HepG2 (cell line): ENCODE data around the gene TRAPPC12. TPM values are rescaled to one million over a fixed set of nuclear protein-coding genes. Genes with fewer than 3 reads are reported as not detected.

Source experiments
- GMEB2 ChIP-seq: IDR thresholded peaks from 2 replicates; pipeline ENCODE4 v1.6.1; 2016; ENCODE audit warnings: missing biosample characterization, missing genetic modification reagents, low read depth
- HOXA9 ChIP-seq: sonication (generic); formaldehyde crosslinking; IDR thresholded peaks from 2 replicates; pipeline ENCODE4 v1.8.1; 2022; ENCODE audit warnings: missing genetic modification reagents, mild to moderate bottlenecking, moderate library complexity, borderline replicate concordance
- ISL2 ChIP-seq: sonication (generic); formaldehyde crosslinking; IDR thresholded peaks from 2 replicates; pipeline ENCODE4 v1.5.0; 2020; ENCODE audit warnings: missing genetic modification reagents
- KDM5A ChIP-seq: fragments of 200-600 bp; sonication (generic); IDR thresholded peaks from 2 replicates; pipeline ENCODE4 v1.7.0; 2018; ENCODE audit warnings: antibody characterized with exemption, mild to moderate bottlenecking, low read length, borderline replicate concordance
- MYNN ChIP-seq: sonication (generic); formaldehyde crosslinking; IDR thresholded peaks from 2 replicates; pipeline ENCODE4 v1.4.0; 2020; ENCODE audit warnings: mild to moderate bottlenecking, low read depth, missing genetic modification reagents
- NR2F6 ChIP-seq, 2 experiments: IDR thresholded peaks; 2 replicates each; pipeline ENCODE4 v1.6.1; 2016; ENCODE audit warnings: antibody characterized with exemption in 1 of 2, mild to moderate bottlenecking in 1 of 2
- PLSCR1 ChIP-seq: sonication (generic); formaldehyde crosslinking; IDR thresholded peaks from 2 replicates; pipeline ENCODE4 v1.5.0; 2020; ENCODE audit warnings: missing genetic modification reagents, mild to moderate bottlenecking, borderline replicate concordance
- SIN3A ChIP-seq: IDR thresholded peaks from 2 replicates; pipeline ENCODE4 v1.6.1; 2011; ENCODE audit warnings: low read depth, mild to moderate bottlenecking, control low read depth, low read length, borderline replicate concordance
- SIN3B ChIP-seq: fragments of 150-350 bp; IDR thresholded peaks from 2 replicates; pipeline ENCODE4 v1.6.1; 2014; ENCODE audit warnings: low read length
- STAT6 ChIP-seq: sonication (generic); formaldehyde crosslinking; IDR thresholded peaks from 2 replicates; pipeline ENCODE4 v1.4.0; 2020; ENCODE audit warnings: missing genetic modification reagents, mild to moderate bottlenecking, borderline replicate concordance
- ZKSCAN8 ChIP-seq: IDR thresholded peaks from 2 replicates; pipeline ENCODE4 v1.6.1; 2016; ENCODE audit warnings: borderline replicate concordance, missing genetic modification reagents, missing compliant biosample characterization
- ZNF260 ChIP-seq: sonication (generic); formaldehyde crosslinking; IDR thresholded peaks from 2 replicates; pipeline ENCODE4 v1.4.0; 2020; ENCODE audit warnings: missing genetic modification reagents, low read depth, mild to moderate bottlenecking, borderline replicate concordance
- ZNF263 ChIP-seq: sonication (generic); formaldehyde crosslinking; IDR thresholded peaks from 2 replicates; pipeline ENCODE4 v1.4.0; 2020; ENCODE audit warnings: missing genetic modification reagents
- ZNF296 ChIP-seq: sonication (generic); formaldehyde crosslinking; conservative IDR thresholded peaks from 2 replicates; pipeline ENCODE4 v1.5.0; 2020; ENCODE audit warnings: mild to moderate bottlenecking, missing genetic modification reagents
- ZNF468 ChIP-seq: sonication (generic); formaldehyde crosslinking; IDR thresholded peaks from 2 replicates; pipeline ENCODE4 v1.8.0; 2022; ENCODE audit warnings: mild to moderate bottlenecking, moderate library complexity, missing genetic modification reagents
- ZNF512B ChIP-seq: sonication (generic); formaldehyde crosslinking; IDR thresholded peaks from 2 replicates; pipeline ENCODE4 v1.5.1; 2020; ENCODE audit warnings: missing genetic modification reagents, mild to moderate bottlenecking, borderline replicate concordance
- polyA plus RNA-seq, 8 experiments: library from polyadenylated mRNA; depleted of rRNA in 3 of 8; stranded (reverse) in 7 of 8; unstranded in 1 of 8; fragments of >200 nt; fragmentation: Illumina TruSeq in 4 of 8; extraction: Trizol in 4 of 8; gene quantifications; 2 replicates each; pipeline versions ENCODE4 v1.2.1 to v1.2.3, GENCODE V29; 2011 to 2016; ENCODE audit warnings: low read depth in 4 of 8, missing spikeins in 1 of 8, mixed read lengths in 1 of 8; ENCODE audit not compliant: insufficient read depth in 1 of 8
- total RNA-seq, 5 experiments: library from RNA; depleted of rRNA; stranded (reverse); fragments of >200 nt; fragmentation: Illumina TruSeq; extraction: Trizol; gene quantifications; 2 replicates each; pipeline ENCODE4 v1.2.3, GENCODE V29; 2016; ENCODE audit warnings: low read depth in 1 of 5

The TRAPPC12 gene
- total and polyA plus RNA-seq, 2 of the 13 experiments (the other 11 are each of a cell fraction or from before 2014, with no cell fraction given), result 46.4 to 97.7 TPM

- TF ChIP-seq STAT6 (CRISPR knock-in tag), result no peak
- 0 out of 2 replicates have a peak, but pooled peaks have one; percentile 56 for TF ChIP-seq ZNF512B (CRISPR knock-in tag)
- TF ChIP-seq MYNN (CRISPR knock-in tag), result no peak
- no peak for TF ChIP-seq ZNF263 (CRISPR knock-in tag)
- peak; percentile 63 for TF ChIP-seq KDM5A
- TF ChIP-seq SIN3B, result no peak; the same call in 1 of the 2 replicates
- TF ChIP-seq NR2F6 (IDR thresholded peaks at IDR 0.05), result no peak
- no peak for TF ChIP-seq NR2F6 (CRISPR knock-in tag; IDR thresholded peaks at IDR 0.05)
- no peak for TF ChIP-seq GMEB2
- TF ChIP-seq ISL2, result no peak
- no peak for TF ChIP-seq ZNF468 (CRISPR knock-in tag)
- TF ChIP-seq ZKSCAN8 (CRISPR knock-in tag), result no peak
- TF ChIP-seq HOXA9 (CRISPR knock-in tag), result no peak; the same call in 1 of the 2 replicates
- TF ChIP-seq PLSCR1 (CRISPR knock-in tag), result no peak
- TF ChIP-seq ZNF296, result no peak
- 0 out of 2 replicates have a peak, but pooled peaks have one; percentile 25 for TF ChIP-seq SIN3A
- no peak for TF ChIP-seq ZNF260
Measured at GRCh38 chr2:3518496-3519254, 139.2 kb downstream of the TRAPPC12 start (continued).
